Body of pancreas (tissue), 4 donors: ENCODE measurements around the gene DHRS12.

Experiments used
- POLR2A ChIP-seq, 3 donors: fragments of 450-650 bp; IDR thresholded peaks; one replicate each; pipeline ENCODE4 v1.6.1; 2016; ENCODE audit warnings: antibody characterized with exemption in 3 of 3, mild to moderate bottlenecking in 2 of 3
- TF ChIP-seq, protein P1 (sequence below), 7 experiments: fragments of 450-650 bp in 4 of 7; fragments of 200-600 bp in 3 of 7; sonication (generic) in 3 of 7; IDR thresholded peaks; one replicate each; pipeline ENCODE4 v1.5.1; 2016 to 2019; ENCODE audit warnings: antibody characterized with exemption in 7 of 7

GRCh38 chr13:51825165-51825592, 21.2 kb upstream of the DHRS12 start:
- TF ChIP-seq, protein P1, sequence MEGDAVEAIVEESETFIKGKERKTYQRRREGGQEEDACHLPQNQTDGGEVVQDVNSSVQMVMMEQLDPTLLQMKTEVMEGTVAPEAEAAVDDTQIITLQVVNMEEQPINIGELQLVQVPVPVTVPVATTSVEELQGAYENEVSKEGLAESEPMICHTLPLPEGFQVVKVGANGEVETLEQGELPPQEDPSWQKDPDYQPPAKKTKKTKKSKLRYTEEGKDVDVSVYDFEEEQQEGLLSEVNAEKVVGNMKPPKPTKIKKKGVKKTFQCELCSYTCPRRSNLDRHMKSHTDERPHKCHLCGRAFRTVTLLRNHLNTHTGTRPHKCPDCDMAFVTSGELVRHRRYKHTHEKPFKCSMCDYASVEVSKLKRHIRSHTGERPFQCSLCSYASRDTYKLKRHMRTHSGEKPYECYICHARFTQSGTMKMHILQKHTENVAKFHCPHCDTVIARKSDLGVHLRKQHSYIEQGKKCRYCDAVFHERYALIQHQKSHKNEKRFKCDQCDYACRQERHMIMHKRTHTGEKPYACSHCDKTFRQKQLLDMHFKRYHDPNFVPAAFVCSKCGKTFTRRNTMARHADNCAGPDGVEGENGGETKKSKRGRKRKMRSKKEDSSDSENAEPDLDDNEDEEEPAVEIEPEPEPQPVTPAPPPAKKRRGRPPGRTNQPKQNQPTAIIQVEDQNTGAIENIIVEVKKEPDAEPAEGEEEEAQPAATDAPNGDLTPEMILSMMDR (IDR thresholded peaks at IDR 0.05) = no peak
- no peak for TF ChIP-seq POLR2A (IDR thresholded peaks at IDR 0.05)
